HUES64 (cell line): ENCODE results near the gene CIZ1.

ENCODE experiments used
- H3K27ac ChIP-seq: 2 replicates; pipeline ENCODE4 v1.7.0; 2013; ENCODE audit warnings: low read depth, low read length, inconsistent platforms
- H3K27me3 ChIP-seq: 2 replicates; pipeline ENCODE4 v1.6.1; 2013; ENCODE audit warnings: mild to moderate bottlenecking, low read length; ENCODE audit not compliant: insufficient read depth
- H3K36me3 ChIP-seq: 2 replicates; pipeline ENCODE4 v1.6.1; 2013; ENCODE audit warnings: mild to moderate bottlenecking, low read length; ENCODE audit not compliant: insufficient read depth
- H3K4me1 ChIP-seq: 2 replicates; pipeline ENCODE4 v1.6.1; 2013; ENCODE audit warnings: mild to moderate bottlenecking, low read length, moderate library complexity; ENCODE audit not compliant: insufficient read depth
- H3K4me3 ChIP-seq: 2 replicates; pipeline ENCODE4 v1.5.1; 2013; ENCODE audit warnings: mild to moderate bottlenecking, low read length, moderate library complexity
- H3K9ac ChIP-seq: 2 replicates; pipeline ENCODE4 v1.6.1; 2013; ENCODE audit warnings: mild to moderate bottlenecking, low read depth, low read length
- H3K9me3 ChIP-seq: 2 replicates; pipeline ENCODE4 v1.6.1; 2013; ENCODE audit warnings: low read depth, low read length; ENCODE audit not compliant: insufficient read depth
- WGBS: fragments of 150-250, 120-280 bp; methylation state at CpG from one replicate; pipeline ENCODE4 v1.1.7; 2013; ENCODE audit warnings: missing lambda C conversion rate; 5-methylcytosine and 5-hydroxymethylcytosine counted together

CIZ1 gene

GRCh38 chr9:128155736-128156500 is 35.5 kb downstream of the CIZ1 start:
- no peaks in the 10 kb centered on the region for H3K9me3 ChIP-seq
- H3K9ac ChIP-seq, result no peak overlapping the region
- 95% methylated on average over 7 of the region's 7 CpGs for WGBS
- H3K4me1 ChIP-seq, result no peaks in the 10 kb centered on the region
- H3K27ac ChIP-seq, result no peak overlapping the region
- H3K36me3 ChIP-seq, result no peaks in the 10 kb centered on the region
- no peaks in the 10 kb centered on the region for H3K27me3 ChIP-seq
- H3K4me3 ChIP-seq, result no peak overlapping the region

- H3K4me3 ChIP-seq, result no peak overlapping the region
- H3K27ac ChIP-seq, result no peak overlapping the region
- H3K4me1 ChIP-seq, result peaks cover 3% of the 10 kb centered on the region; the same call in 1 of the 2 replicates
- 86% methylated on average over 12 of the region's 13 CpGs for WGBS
- no peak overlapping the region for H3K9ac ChIP-seq
- no peaks in the 10 kb centered on the region for H3K9me3 ChIP-seq
- no peaks in the 10 kb centered on the region for H3K27me3 ChIP-seq
- H3K36me3 ChIP-seq, result no peaks in the 10 kb centered on the region
These were observed 37.3 kb downstream of the CIZ1 start for GRCh38 chr9:128153947-128154695.

- no peak overlapping the region for H3K9ac ChIP-seq
- H3K4me1 ChIP-seq, result peaks cover 3% of the 10 kb centered on the region; the same call in 1 of the 2 replicates
- no peaks in the 10 kb centered on the region for H3K9me3 ChIP-seq
- 88% methylated on average over 26 of the region's 26 CpGs for WGBS
- no peak overlapping the region for H3K27ac ChIP-seq
- H3K36me3 ChIP-seq, result no peaks in the 10 kb centered on the region
- H3K4me3 ChIP-seq, result no peak overlapping the region
- H3K27me3 ChIP-seq, result no peaks in the 10 kb centered on the region
These were observed 38.1 kb downstream of the CIZ1 start for GRCh38 chr9:128153060-128153946.

- Histone ChIP-seq H3K27me3 (no peaks in the 10 kb centered on the region), H3K27ac (no peak overlapping the region), H3K4me1 (peaks cover 3% of the 10 kb centered on the region; the same call in 1 of the 2 replicates), H3K4me3 (no peak overlapping the region), H3K36me3 (no peaks in the 10 kb centered on the region), H3K9ac (no peak overlapping the region), H3K9me3 (no peaks in the 10 kb centered on the region)
- WGBS, result 90% methylated on average over 13 of the region's 13 CpGs
These were observed 39.0 kb downstream of the CIZ1 start for GRCh38 chr9:128152133-128153059.

GRCh38 chr9:128151309-128152132 is 39.9 kb downstream of the CIZ1 start:
- Histone ChIP-seq H3K27ac (no peak overlapping the region), H3K36me3 (no peaks in the 10 kb centered on the region), H3K9me3 (no peaks in the 10 kb centered on the region), H3K4me3 (no peak overlapping the region), H3K4me1 (peaks cover 3% of the 10 kb centered on the region; the same call in 1 of the 2 replicates), H3K27me3 (no peaks in the 10 kb centered on the region), H3K9ac (no peak overlapping the region)
- 87% methylated on average over 18 of the region's 18 CpGs for WGBS

GRCh38 chr9:128150594-128151308 is 40.6 kb downstream of the CIZ1 start:
- Histone ChIP-seq H3K9ac (no peak overlapping the region; the same call in 1 of the 2 replicates), H3K36me3 (no peaks in the 10 kb centered on the region), H3K27ac (no peak overlapping the region), H3K9me3 (no peaks in the 10 kb centered on the region), H3K27me3 (no peaks in the 10 kb centered on the region), H3K4me1 (peaks cover 3% of the 10 kb centered on the region; the same call in 1 of the 2 replicates), H3K4me3 (no peak overlapping the region)
- 72% methylated on average over 19 of the region's 19 CpGs for WGBS

GRCh38 chr9:128149951-128150593 is 41.3 kb downstream of the CIZ1 start:
- Histone ChIP-seq H3K4me3 (no peak overlapping the region), H3K4me1 (peaks cover 3% of the 10 kb centered on the region; the same call in 1 of the 2 replicates), H3K36me3 (no peaks in the 10 kb centered on the region), H3K9ac (no peak overlapping the region), H3K9me3 (no peaks in the 10 kb centered on the region), H3K27me3 (no peaks in the 10 kb centered on the region), H3K27ac (no peak overlapping the region)
- 87% methylated on average over 11 of the region's 11 CpGs for WGBS

- no peak within 1 kb of the TSS for H3K4me3 ChIP-seq
- no peak within 1 kb of the TSS for H3K9ac ChIP-seq
- no peak within 1 kb of the TSS for H3K27ac ChIP-seq
These were observed 42.2 kb downstream of the CIZ1 start, which contains the start of gene LCN2 for GRCh38 chr9:128149001-128149701. Gene LCN2, plus strand, starts transcription at chr9:128149453. Its CDS starts 73 bp downstream, at chr9:128149526.

More at GRCh38 chr9:128149001-128149701, 42.2 kb downstream of the CIZ1 start, which contains the start of gene LCN2:
- Histone ChIP-seq H3K9me3 (no peaks in the 10 kb centered on the region), H3K4me1 (peaks cover 3% of the 10 kb centered on the region; the same call in 1 of the 2 replicates), H3K27me3 (no peaks in the 10 kb centered on the region), H3K36me3 (no peaks in the 10 kb centered on the region)
- WGBS, result 85% methylated on average over 9 of the region's 9 CpGs
